ENCODE data around the gene NRAP.
A peak's percentile ranks its signal among the peaks of the same experiment; 100 is the strongest.

Gene NRAP

DNA sequence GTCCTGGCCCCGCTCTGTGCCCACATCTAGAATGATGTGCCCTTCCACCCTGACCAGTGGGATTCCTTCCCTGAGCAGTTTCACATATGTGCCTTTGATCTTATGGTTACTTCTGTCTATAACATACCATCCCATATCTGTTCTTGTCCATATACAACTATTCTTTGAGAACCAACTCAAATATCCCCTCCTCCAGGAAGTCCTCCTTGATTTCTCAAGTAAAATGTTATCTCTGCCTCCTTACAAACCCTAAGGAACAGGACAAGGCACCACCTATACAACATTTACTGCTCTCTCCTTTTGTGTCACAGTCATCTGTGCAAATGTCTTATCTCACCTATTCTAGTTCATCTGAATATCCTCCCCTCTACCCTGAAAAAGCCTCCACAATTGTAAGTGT is 82.7 kb downstream of the NRAP start:
- Histone ChIP-seq H3K27me3 (ENCODE audit: control insufficient read depth, insufficient read depth, low read length) (no peaks in the 10 kb centered on the region), H3K9ac (ENCODE audit: low read length) (no peak overlapping the region), H3K4me1 (ENCODE audit: control insufficient read depth, insufficient read depth, low read length) (no peaks in the 10 kb centered on the region), H3K27ac (ENCODE audit: low read depth, low read length) (no peak overlapping the region), H3K4me3 (ENCODE audit: low read length) (no peak overlapping the region), H3K36me3 (ENCODE audit: control insufficient read depth, insufficient read depth, low read length) (no peaks in the 10 kb centered on the region)

DNA sequence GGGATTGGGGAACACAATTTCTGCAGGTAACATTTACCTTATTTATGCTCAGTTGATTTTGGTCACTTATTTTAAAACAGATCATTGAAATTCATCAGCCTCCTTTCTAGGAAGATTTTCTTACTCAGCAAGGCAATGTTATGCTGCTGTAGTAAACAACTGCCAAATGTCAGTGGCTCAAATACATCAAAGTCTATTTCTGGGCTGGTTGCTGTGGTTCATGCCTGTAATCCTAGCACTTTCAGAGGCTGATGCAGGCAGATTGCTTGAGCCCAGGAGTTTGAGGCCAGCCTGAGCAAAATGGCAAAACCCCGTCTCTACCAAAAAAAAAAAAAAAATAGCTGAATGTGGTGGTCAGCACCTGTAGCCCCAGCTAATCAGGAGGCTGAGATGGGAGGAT is 85.1 kb downstream of the NRAP start:
- H3K27me3 ChIP-seq (ENCODE audit: control insufficient read depth, insufficient read depth, low read length) = no peaks in the 10 kb centered on the region
- H3K9ac ChIP-seq (ENCODE audit: low read length) = no peak overlapping the region
- no peak overlapping the region for H3K4me3 ChIP-seq (ENCODE audit: low read length)
- no peak overlapping the region for H3K27ac ChIP-seq (ENCODE audit: low read depth, low read length)
- no peaks in the 10 kb centered on the region for H3K36me3 ChIP-seq (ENCODE audit: control insufficient read depth, insufficient read depth, low read length)
- no peaks in the 10 kb centered on the region for H3K4me1 ChIP-seq (ENCODE audit: control insufficient read depth, insufficient read depth, low read length)

DNA sequence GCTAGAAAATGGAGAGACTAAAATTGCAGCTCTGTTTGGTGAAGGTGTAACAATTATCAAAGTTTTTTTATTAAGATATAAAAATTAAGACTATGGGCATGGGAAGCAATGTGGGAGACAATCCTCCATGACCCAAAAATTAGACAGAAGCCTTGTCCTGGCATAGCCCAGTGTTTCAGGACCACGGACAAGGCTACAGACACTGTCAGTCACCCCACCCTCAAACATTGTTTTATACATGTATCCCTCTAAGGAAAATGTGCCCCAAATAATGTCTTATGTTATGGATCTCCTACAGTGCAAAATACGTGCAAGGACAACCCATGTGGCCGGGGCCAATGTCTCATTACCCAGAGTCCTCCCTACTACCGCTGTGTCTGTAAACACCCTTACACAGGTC is 87.0 kb downstream of the NRAP start:
- Histone ChIP-seq H3K4me1 (ENCODE audit: control insufficient read depth, insufficient read depth, low read length) (no peaks in the 10 kb centered on the region), H3K27me3 (ENCODE audit: control insufficient read depth, insufficient read depth, low read length) (no peaks in the 10 kb centered on the region), H3K36me3 (ENCODE audit: control insufficient read depth, insufficient read depth, low read length) (no peaks in the 10 kb centered on the region), H3K27ac (ENCODE audit: low read depth, low read length) (no peak overlapping the region), H3K4me3 (ENCODE audit: low read length) (no peak overlapping the region), H3K9ac (ENCODE audit: low read length) (no peak overlapping the region)

- no peak overlapping the region for H3K4me3 ChIP-seq (ENCODE audit: low read length)
- no peaks in the 10 kb centered on the region for H3K36me3 ChIP-seq (ENCODE audit: control insufficient read depth, insufficient read depth, low read length)
- no peak overlapping the region for H3K9ac ChIP-seq (ENCODE audit: low read length)
- H3K27ac ChIP-seq (ENCODE audit: low read depth, low read length) = no peak overlapping the region
- H3K27me3 ChIP-seq (ENCODE audit: control insufficient read depth, insufficient read depth, low read length) = no peaks in the 10 kb centered on the region
- no peaks in the 10 kb centered on the region for H3K4me1 ChIP-seq (ENCODE audit: control insufficient read depth, insufficient read depth, low read length)
Observed at GRCh38 chr10:113573368-113573767, 90.5 kb downstream of the NRAP start.

DNA sequence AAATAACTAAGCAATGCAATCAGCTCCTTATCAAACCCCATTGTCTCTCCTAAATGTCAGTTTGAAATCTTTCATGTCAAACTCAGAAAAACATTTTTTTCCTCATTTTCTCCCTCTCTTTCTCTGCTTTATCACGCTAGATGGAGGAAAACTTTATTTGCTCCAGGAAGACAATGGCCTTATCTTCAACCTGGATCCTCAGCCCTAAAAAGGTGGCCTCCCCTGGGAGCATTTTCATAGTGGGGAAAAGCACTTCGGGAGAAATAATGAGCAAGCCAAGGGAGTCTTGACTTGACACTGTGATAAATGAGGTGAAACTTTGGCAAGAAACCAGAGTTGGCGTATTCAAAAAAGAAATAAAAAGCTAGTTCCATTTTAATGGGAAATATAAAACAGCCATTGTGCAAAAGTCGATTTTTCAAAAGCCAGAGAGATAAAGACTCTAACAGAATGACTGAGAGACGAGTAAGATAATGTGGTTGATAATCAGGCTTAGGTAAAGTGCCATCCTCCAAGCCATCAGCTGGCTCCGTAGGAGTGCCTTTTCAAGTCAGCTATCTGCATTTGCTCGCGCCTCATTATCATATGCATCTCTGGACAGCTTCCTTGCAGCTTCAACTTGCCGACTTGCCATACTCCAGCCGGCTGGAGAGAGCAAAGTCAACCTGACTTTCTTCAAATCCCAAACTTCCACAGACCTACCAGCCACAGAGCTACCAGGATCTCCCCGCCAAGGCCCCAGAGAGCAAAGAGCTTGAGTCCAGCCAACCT is 91.1 kb downstream of the NRAP start:
- H3K27ac ChIP-seq (ENCODE audit: low read depth, low read length) = no peak overlapping the region
- H3K27me3 ChIP-seq (ENCODE audit: control insufficient read depth, insufficient read depth, low read length) = no peaks in the 10 kb centered on the region
- no peak overlapping the region for H3K4me3 ChIP-seq (ENCODE audit: low read length)
- no peaks in the 10 kb centered on the region for H3K36me3 ChIP-seq (ENCODE audit: control insufficient read depth, insufficient read depth, low read length)
- no peak overlapping the region for H3K9ac ChIP-seq (ENCODE audit: low read length)
- no peaks in the 10 kb centered on the region for H3K4me1 ChIP-seq (ENCODE audit: control insufficient read depth, insufficient read depth, low read length)

- H3K36me3 ChIP-seq (ENCODE audit: control insufficient read depth, insufficient read depth, low read length) = no peaks in the 10 kb centered on the region
- no peaks in the 10 kb centered on the region for H3K27me3 ChIP-seq (ENCODE audit: control insufficient read depth, insufficient read depth, low read length)
- no peak overlapping the region for H3K4me3 ChIP-seq (ENCODE audit: low read length)
- H3K27ac ChIP-seq (ENCODE audit: low read depth, low read length) = no peak overlapping the region
- H3K9ac ChIP-seq (ENCODE audit: low read length) = no peak overlapping the region
- no peaks in the 10 kb centered on the region for H3K4me1 ChIP-seq (ENCODE audit: control insufficient read depth, insufficient read depth, low read length)
Observed at GRCh38 chr10:113569576-113569975, 94.3 kb downstream of the NRAP start.

- Histone ChIP-seq H3K27me3 (ENCODE audit: control insufficient read depth, insufficient read depth, low read length) (no peaks in the 10 kb centered on the region), H3K36me3 (ENCODE audit: control insufficient read depth, insufficient read depth, low read length) (no peaks in the 10 kb centered on the region), H3K9ac (ENCODE audit: low read length) (no peak overlapping the region), H3K4me3 (ENCODE audit: low read length) (no peak overlapping the region), H3K27ac (ENCODE audit: low read depth, low read length) (no peak overlapping the region), H3K4me1 (ENCODE audit: control insufficient read depth, insufficient read depth, low read length) (no peaks in the 10 kb centered on the region)
Observed at GRCh38 chr10:113566888-113567287, 97.0 kb downstream of the NRAP start.

DNA sequence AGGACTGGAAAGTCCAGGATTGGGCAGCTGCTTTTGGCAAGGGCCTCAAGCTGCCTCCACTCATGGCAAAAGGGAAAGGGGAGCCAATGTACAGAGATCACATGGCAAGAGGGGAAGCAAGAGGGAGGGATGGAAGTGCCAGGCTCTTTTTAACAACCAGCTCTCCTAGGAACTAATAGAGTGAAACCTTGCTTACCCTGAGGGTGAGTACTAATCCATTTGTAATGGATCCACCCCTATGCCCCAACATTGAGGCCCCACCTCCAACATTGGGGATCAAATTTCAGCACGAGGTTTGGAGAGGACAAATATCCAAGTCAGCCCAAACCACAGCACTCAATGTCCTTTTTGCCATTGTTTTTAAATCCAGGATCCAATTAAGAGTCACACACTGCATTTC is 98.5 kb downstream of the NRAP start:
- H3K27me3 ChIP-seq (ENCODE audit: control insufficient read depth, insufficient read depth, low read length) = no peaks in the 10 kb centered on the region
- H3K27ac ChIP-seq (ENCODE audit: low read depth, low read length) = no peak overlapping the region
- H3K4me3 ChIP-seq (ENCODE audit: low read length) = no peak overlapping the region
- no peaks in the 10 kb centered on the region for H3K36me3 ChIP-seq (ENCODE audit: control insufficient read depth, insufficient read depth, low read length)
- no peak overlapping the region for H3K9ac ChIP-seq (ENCODE audit: low read length)
- H3K4me1 ChIP-seq (ENCODE audit: control insufficient read depth, insufficient read depth, low read length) = no peaks in the 10 kb centered on the region

DNA sequence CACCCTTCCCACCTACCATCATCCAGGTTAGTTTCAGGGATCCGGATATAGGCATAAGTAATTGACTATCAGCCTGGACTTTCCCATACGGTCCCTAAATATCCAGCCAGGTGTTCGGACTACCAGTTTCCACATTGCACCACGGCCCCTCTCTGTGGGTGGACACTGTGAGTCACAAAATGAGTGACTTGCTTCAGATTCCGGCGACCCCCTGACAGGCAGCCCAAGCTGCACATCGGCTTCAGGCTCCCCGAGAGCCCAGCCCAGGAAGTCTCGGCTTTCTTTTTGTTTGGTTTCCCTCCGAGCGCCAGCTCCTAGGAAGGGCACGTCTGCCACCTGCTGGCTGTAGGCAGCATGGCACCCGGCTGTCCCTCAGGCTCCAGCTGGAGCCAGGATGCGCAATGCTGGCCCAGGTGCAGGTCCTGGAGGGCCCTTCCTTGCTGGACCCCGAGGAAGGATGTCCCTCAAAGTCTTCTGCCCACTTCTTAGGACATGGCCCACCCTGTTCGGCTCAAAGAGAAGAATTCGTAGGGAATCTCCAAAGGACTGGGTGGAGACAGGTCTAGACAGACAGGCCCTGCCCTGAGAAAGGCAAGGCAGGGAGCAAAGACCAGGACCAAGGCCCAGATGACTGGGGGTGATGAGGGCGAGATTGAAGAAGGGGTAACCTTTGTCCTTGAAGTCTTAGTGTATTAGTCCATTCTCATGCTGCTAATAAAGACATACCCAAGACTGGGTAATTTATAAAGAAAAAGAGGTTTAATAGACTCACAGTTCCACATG is 100.3 kb downstream of the NRAP start:
- H3K9ac ChIP-seq (ENCODE audit: low read length) = no peak overlapping the region
- peak overlapping the region; percentile 62 for H3K4me3 ChIP-seq (ENCODE audit: low read length)
- H3K27ac ChIP-seq (ENCODE audit: low read depth, low read length) = no peak overlapping the region
- no peaks in the 10 kb centered on the region for H3K4me1 ChIP-seq (ENCODE audit: control insufficient read depth, insufficient read depth, low read length)
- H3K36me3 ChIP-seq (ENCODE audit: control insufficient read depth, insufficient read depth, low read length) = no peaks in the 10 kb centered on the region
- H3K27me3 ChIP-seq (ENCODE audit: control insufficient read depth, insufficient read depth, low read length) = no peaks in the 10 kb centered on the region

GRCh38 chr10:113562704-113563103 is 101.1 kb downstream of the NRAP start:
- Histone ChIP-seq H3K4me1 (ENCODE audit: control insufficient read depth, insufficient read depth, low read length) (no peaks in the 10 kb centered on the region), H3K27me3 (ENCODE audit: control insufficient read depth, insufficient read depth, low read length) (no peaks in the 10 kb centered on the region), H3K27ac (ENCODE audit: low read depth, low read length) (peak overlapping the region; percentile 22), H3K4me3 (ENCODE audit: low read length) (no peak overlapping the region), H3K36me3 (ENCODE audit: control insufficient read depth, insufficient read depth, low read length) (no peaks in the 10 kb centered on the region), H3K9ac (ENCODE audit: low read length) (no peak overlapping the region)

DNA sequence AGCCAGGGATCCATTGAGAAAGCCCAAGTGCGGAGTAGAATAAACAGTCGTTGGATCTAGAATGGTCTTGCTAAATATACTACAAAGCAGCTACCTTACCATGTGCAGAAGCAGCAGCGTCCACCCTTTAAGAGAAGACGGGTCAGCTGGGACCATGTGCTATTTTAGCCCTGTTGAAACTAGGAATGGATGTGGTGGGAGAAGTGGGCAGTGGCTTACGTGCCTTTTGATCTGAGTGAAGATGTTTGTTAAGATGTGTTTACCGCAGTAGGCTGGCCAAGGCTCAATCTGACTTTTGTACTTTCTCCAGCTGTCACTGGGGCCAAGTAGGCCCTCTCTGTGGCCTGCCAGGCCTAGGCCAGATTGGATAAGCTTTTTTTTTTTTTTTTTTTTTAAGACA is 101.8 kb downstream of the NRAP start:
- H3K27ac ChIP-seq (ENCODE audit: low read depth, low read length) = peak overlapping the region; percentile 6
- H3K36me3 ChIP-seq (ENCODE audit: control insufficient read depth, insufficient read depth, low read length) = no peaks in the 10 kb centered on the region
- H3K4me1 ChIP-seq (ENCODE audit: control insufficient read depth, insufficient read depth, low read length) = no peaks in the 10 kb centered on the region

GRCh38 chr10:113561214-113561613 is 102.6 kb downstream of the NRAP start:
- Histone ChIP-seq H3K4me3 (ENCODE audit: low read length) (no peak overlapping the region), H3K36me3 (ENCODE audit: control insufficient read depth, insufficient read depth, low read length) (no peaks in the 10 kb centered on the region), H3K27me3 (ENCODE audit: control insufficient read depth, insufficient read depth, low read length) (no peaks in the 10 kb centered on the region), H3K9ac (ENCODE audit: low read length) (no peak overlapping the region), H3K4me1 (ENCODE audit: control insufficient read depth, insufficient read depth, low read length) (no peaks in the 10 kb centered on the region), H3K27ac (ENCODE audit: low read depth, low read length) (peak overlapping the region; percentile 63)

More for the DNA sequence above, 101.8 kb downstream of the NRAP start:
- H3K4me3 ChIP-seq (ENCODE audit: low read length) = no peak overlapping the region
- H3K27me3 ChIP-seq (ENCODE audit: control insufficient read depth, insufficient read depth, low read length) = no peaks in the 10 kb centered on the region
- no peak overlapping the region for H3K9ac ChIP-seq (ENCODE audit: low read length)

GRCh38 chr10:113560071-113560470 is 103.8 kb downstream of the NRAP start:
- H3K4me3 ChIP-seq (ENCODE audit: low read length) = no peak overlapping the region
- H3K27me3 ChIP-seq (ENCODE audit: control insufficient read depth, insufficient read depth, low read length) = no peaks in the 10 kb centered on the region
- no peaks in the 10 kb centered on the region for H3K36me3 ChIP-seq (ENCODE audit: control insufficient read depth, insufficient read depth, low read length)
- H3K4me1 ChIP-seq (ENCODE audit: control insufficient read depth, insufficient read depth, low read length) = no peaks in the 10 kb centered on the region
- no peak overlapping the region for H3K27ac ChIP-seq (ENCODE audit: low read depth, low read length)
- H3K9ac ChIP-seq (ENCODE audit: low read length) = no peak overlapping the region
